ENCODE data around the gene LAMA4.
"Not testable (repeated sequence)": the region's sequence is repeated elsewhere in the genome, so short reads cannot be mapped to it uniquely, and the experiment has no call there.

LAMA4 gene

DNA sequence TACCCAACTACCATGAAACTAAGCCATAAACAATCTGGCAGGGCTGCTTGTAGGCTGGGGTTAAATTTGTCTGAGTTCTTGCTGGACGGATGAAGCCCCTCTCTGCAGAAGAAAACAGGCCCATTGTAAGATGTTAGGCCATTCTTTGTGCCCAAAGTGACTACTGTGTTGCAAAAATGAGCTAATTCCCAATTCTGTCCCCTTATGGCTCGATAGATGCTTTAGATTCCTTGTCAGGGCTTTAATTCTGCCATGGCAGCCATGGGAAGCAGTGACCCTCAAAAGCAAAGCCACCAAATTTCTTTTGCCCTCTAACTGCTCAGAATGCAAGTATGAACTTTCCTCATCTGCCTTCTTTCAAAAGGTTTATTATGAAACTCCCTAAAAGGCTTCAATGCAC is 45.2 kb downstream of the LAMA4 start:
- H3K4me3 ChIP-seq (ENCODE audit: low read length): no peak overlapping the region
- H3K27me3 ChIP-seq (ENCODE audit: insufficient read depth, low read length): no peaks in the 10 kb centered on the region
- H3K36me3 ChIP-seq (ENCODE audit: insufficient read depth, low read length): no peaks in the 10 kb centered on the region
- H2AFZ ChIP-seq (ENCODE audit: low read depth, low read length): no peak overlapping the region
- no peaks in the 10 kb centered on the region for H3K9me3 ChIP-seq (ENCODE audit: low read length)
- peaks cover 41% of the 10 kb centered on the region for H3K4me1 ChIP-seq (ENCODE audit: insufficient read depth, low read length)

DNA sequence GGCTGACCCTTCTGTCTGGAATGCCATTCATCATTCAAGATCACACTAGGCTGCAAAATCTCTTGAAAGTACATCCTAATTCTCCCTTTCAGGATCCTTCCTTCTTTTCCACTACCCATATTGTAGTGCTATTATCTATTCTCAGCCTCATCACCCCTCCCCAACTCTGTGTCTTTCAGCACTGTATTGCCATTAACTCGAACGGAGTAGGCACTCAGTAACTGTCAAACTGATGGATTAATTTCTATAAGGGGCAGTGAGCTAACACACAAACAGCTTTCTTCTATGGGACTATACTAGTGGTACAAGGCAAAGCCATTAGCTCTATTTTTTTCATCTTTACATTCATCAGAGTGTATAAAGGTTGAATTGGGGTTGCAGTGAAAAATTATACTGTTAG is 46.6 kb downstream of the LAMA4 start:
- Histone ChIP-seq H2AFZ (ENCODE audit: low read depth, low read length) (no peak overlapping the region), H3K9me3 (ENCODE audit: low read length) (no peaks in the 10 kb centered on the region), H3K27me3 (ENCODE audit: insufficient read depth, low read length) (no peaks in the 10 kb centered on the region), H3K4me3 (ENCODE audit: low read length) (no peak overlapping the region), H3K4me1 (ENCODE audit: insufficient read depth, low read length) (peaks cover 44% of the 10 kb centered on the region), H3K36me3 (ENCODE audit: insufficient read depth, low read length) (no peaks in the 10 kb centered on the region)

DNA sequence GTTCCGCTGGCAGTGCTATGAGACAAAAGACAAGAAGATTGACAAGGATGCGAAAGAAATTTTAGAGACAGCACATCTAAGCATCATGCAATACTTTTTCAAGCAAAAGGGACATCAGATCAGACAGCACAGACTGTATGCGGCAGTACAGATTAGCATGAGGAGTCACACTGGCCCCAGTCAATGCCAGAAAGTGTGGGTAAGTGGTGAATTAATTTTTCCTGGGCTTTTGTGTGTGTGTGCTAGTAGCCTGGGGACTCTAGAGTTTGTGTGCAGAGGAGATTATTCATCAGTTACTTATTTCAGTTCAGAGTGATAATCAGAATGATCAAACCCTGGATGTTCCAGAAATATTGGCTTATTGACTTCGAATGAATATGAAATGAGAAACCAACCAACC is 47.2 kb downstream of the LAMA4 start:
- H3K36me3 ChIP-seq (ENCODE audit: insufficient read depth, low read length): no peaks in the 10 kb centered on the region
- H2AFZ ChIP-seq (ENCODE audit: low read depth, low read length): no peak overlapping the region
- H3K27me3 ChIP-seq (ENCODE audit: insufficient read depth, low read length): no peaks in the 10 kb centered on the region
- H3K4me3 ChIP-seq (ENCODE audit: low read length): no peak overlapping the region
- H3K9me3 ChIP-seq (ENCODE audit: low read length): no peaks in the 10 kb centered on the region
- peaks cover 47% of the 10 kb centered on the region for H3K4me1 ChIP-seq (ENCODE audit: insufficient read depth, low read length)

DNA sequence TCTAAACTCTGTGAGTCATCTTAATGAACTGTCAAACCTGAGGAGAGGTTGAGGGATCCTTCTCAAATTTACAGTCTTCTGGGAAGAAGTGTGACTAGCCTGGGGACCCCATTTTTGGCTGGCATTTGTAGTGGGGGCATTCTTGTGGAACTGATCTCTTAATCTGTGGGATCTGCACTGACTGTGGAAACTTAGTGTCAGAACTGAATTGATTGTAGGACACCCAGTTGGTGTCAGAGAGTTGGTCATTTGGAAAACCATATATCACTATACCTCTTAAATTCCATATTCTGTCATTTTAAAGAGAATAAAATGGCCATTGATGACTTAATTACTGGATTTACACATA is 48.3 kb downstream of the LAMA4 start:
- no peaks in the 10 kb centered on the region for H3K27me3 ChIP-seq (ENCODE audit: insufficient read depth, low read length)
- H3K4me3 ChIP-seq (ENCODE audit: low read length): no peak overlapping the region
- no peaks in the 10 kb centered on the region for H3K9me3 ChIP-seq (ENCODE audit: low read length)
- H2AFZ ChIP-seq (ENCODE audit: low read depth, low read length): no peak overlapping the region
- peaks cover 47% of the 10 kb centered on the region for H3K4me1 ChIP-seq (ENCODE audit: insufficient read depth, low read length)
- H3K36me3 ChIP-seq (ENCODE audit: insufficient read depth, low read length): no peaks in the 10 kb centered on the region

DNA sequence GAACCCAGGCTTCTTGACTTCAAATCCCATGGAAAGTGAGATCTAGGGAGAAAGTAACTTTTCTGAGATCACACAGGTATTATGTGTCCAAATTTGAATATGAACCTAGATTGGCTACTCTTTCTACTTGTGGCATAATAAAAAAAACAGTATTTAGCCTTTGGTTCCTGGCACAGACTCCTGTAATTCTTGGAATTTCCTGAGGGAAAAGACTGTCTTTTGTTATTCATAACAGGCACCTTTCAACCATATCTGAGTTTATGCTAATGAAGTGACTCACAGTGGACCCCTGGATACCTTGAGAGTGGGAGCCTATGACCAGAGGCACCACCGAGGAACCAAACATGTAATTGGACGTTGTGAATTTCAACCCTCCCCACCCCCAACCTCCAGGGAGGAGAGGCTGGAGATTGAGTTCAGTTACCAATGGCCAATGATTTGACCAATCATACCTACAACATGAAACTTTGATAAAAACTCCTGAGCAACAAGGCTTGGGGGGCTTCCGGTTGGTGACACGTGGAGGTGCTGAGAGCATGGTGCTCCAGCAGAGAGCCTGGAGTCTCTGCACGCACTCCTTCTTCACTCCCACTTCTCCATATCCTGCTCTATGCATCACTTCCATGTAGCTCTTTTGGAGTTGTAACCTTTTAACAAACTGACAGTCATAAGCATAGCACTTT is 48.8 kb downstream of the LAMA4 start:
- Histone ChIP-seq H3K9me3 (ENCODE audit: low read length) (no peaks in the 10 kb centered on the region), H3K4me3 (ENCODE audit: low read length) (no peak overlapping the region), H3K36me3 (ENCODE audit: insufficient read depth, low read length) (no peaks in the 10 kb centered on the region), H3K4me1 (ENCODE audit: insufficient read depth, low read length) (peaks cover 47% of the 10 kb centered on the region), H2AFZ (ENCODE audit: low read depth, low read length) (no peak overlapping the region), H3K27me3 (ENCODE audit: insufficient read depth, low read length) (no peaks in the 10 kb centered on the region)

DNA sequence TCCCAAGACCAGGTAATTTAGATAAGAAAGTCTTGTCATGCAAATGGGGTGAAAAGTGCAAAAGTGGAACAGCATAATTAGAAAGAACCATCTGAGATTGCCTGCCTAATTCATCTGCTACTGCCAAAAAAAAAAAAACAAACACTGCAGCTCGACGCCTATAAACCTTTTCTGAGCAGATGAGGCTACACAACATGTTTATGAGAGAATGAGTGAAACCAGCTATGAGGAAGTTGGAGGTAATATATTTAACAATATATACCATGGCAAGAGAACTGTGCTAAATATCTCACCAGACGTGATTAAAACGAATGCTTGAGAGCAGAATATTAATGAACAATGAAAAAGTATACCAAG is 50.0 kb downstream of the LAMA4 start:
- Histone ChIP-seq H3K36me3 (ENCODE audit: insufficient read depth, low read length) (no peaks in the 10 kb centered on the region), H3K4me1 (ENCODE audit: insufficient read depth, low read length) (peaks cover 37% of the 10 kb centered on the region), H3K9me3 (ENCODE audit: low read length) (no peaks in the 10 kb centered on the region), H2AFZ (ENCODE audit: low read depth, low read length) (no peak overlapping the region), H3K27me3 (ENCODE audit: insufficient read depth, low read length) (no peaks in the 10 kb centered on the region), H3K4me3 (ENCODE audit: low read length) (no peak overlapping the region)

DNA sequence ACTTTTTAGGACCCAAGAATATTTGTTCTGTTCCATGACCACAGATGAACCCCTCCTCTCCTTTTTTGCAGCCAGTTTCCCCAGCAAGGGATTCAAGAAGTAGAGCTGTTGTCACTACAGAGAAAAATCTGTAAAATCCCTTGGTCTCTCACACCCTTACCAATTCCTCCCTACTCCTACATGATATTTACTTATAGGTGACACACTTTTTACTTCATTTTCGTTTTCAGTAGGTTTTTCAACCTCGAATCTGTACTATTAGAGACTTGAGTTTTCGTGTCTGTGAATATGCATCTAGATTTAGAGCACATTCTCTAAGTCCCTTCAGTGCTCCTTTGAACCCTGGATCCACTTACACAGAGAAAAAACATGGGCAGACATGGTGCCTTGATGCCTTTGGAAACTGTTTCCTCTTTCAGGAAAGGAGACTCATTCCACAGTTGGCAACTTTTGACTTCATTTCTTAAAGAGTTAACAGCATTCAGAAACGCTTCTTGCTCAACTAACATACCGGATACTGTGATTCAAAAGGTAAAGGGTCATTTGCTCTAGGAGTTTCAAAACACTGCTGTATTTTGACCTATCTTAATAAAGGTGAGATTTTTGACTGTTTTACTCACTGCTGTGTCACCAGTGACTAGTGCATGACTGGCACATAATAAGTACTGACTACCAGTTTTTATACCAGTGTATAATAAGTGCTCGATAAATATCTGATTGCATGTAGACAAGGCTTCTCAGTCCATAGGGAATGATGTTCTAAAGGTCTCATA is 50.6 kb downstream of the LAMA4 start:
- Histone ChIP-seq H2AFZ (ENCODE audit: low read depth, low read length) (no peak overlapping the region), H3K4me1 (ENCODE audit: insufficient read depth, low read length) (peaks cover 32% of the 10 kb centered on the region), H3K9me3 (ENCODE audit: low read length) (no peaks in the 10 kb centered on the region), H3K27me3 (ENCODE audit: insufficient read depth, low read length) (no peaks in the 10 kb centered on the region), H3K36me3 (ENCODE audit: insufficient read depth, low read length) (no peaks in the 10 kb centered on the region), H3K4me3 (ENCODE audit: low read length) (no peak overlapping the region)

DNA sequence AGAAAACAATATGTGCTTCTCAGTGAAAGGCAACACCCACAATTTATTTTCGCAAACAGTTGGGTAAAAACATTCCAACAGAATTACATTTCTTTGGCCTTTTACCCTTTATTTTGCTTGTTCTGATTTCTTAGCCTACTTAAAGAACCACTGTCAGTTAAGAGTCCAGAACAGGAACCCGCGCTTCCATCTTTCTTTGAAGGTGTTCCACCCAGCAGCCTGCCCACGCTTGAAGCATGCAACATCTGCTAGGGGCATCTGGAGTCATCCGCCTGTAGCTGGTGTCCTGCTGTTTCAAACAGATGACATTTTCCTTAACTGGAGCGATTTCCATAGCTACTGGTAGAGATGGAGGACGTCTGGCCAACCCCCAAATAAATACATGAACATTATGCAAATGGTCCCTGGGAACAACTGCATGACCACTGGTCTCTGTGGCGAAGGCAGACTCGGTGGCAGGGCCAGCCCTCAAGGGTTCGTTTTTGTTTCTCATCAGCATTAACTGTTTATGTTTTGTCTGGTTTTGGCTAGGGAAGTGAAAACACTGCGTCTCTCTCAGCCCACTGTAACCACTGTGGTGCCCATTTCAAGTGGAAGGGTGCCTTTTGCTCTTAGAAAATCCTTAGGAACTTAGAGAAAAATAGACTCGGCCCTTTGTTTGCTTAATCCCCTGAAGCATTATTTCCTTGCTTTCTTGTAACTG is 51.6 kb downstream of the LAMA4 start:
- H3K9me3 ChIP-seq (ENCODE audit: low read length): no peaks in the 10 kb centered on the region

DNA sequence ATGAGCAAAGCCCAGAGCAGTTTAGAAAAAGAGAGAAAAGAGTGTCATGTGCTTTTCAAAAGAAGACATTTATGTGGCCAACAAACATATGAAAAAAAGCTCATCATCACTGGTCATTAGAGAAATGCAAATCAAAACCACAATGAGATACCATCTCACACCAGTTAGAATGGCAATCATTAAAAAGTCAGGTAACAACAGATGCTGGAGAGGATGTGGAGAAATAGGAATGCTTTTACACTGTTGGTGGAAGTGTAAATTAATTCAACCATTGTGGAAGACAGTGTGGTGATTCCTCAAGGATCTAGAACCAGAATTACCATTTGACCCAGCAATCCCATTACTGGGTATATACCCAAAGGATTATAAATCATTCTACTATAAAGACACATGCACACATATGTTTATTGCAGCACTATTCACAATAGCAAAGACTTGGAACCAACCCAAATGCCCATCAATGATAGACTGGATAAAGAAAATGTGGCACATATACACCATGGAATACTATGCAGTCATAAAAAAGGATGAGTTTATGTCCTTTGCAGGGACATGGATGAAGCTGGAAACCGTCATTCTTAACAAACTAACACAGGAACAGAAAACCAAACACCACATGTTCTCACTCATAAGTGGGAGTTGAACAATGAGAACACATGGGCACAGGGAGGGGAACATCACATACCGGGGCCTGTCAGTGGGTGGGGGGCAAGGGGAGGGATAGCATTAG is 54.0 kb downstream of the LAMA4 start:
- H3K4me3 ChIP-seq (ENCODE audit: low read length); H2AFZ ChIP-seq (ENCODE audit: low read depth, low read length); H3K27me3 ChIP-seq (ENCODE audit: insufficient read depth, low read length); H3K4me1 ChIP-seq (ENCODE audit: insufficient read depth, low read length); H3K36me3 ChIP-seq (ENCODE audit: insufficient read depth, low read length); H3K9me3 ChIP-seq (ENCODE audit: low read length): not testable (repeated sequence)

More for the DNA sequence above, 51.6 kb downstream of the LAMA4 start:
- Histone ChIP-seq H3K4me3 (ENCODE audit: low read length) (no peak overlapping the region), H3K4me1 (ENCODE audit: insufficient read depth, low read length) (peaks cover 22% of the 10 kb centered on the region), H2AFZ (ENCODE audit: low read depth, low read length) (no peak overlapping the region), H3K27me3 (ENCODE audit: insufficient read depth, low read length) (no peaks in the 10 kb centered on the region), H3K36me3 (ENCODE audit: insufficient read depth, low read length) (no peaks in the 10 kb centered on the region)

DNA sequence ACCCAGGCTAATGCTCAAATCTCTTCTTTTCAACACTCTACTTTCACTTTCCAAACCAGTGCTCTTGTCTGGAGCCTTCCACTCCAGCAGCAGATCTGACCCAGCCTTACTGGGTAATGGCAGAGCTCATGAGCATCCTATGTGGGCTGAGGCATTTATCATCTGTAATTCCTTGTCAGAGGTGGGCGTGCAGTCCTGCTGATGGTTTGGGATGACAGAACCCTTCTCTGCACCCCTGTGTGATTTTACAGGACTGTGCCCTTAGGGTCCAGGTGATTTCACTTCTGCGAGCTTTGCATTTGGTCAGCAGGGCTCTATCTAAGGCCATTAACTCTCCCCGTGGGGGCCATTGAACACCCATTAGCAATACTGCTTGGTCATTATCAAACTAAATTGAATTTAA is 55.4 kb downstream of the LAMA4 start:
- Histone ChIP-seq H3K4me1 (ENCODE audit: insufficient read depth, low read length) (peaks cover 14% of the 10 kb centered on the region), H3K36me3 (ENCODE audit: insufficient read depth, low read length) (no peaks in the 10 kb centered on the region), H3K27me3 (ENCODE audit: insufficient read depth, low read length) (no peaks in the 10 kb centered on the region), H3K4me3 (ENCODE audit: low read length) (no peak overlapping the region), H2AFZ (ENCODE audit: low read depth, low read length) (no peak overlapping the region), H3K9me3 (ENCODE audit: low read length) (no peaks in the 10 kb centered on the region)

DNA sequence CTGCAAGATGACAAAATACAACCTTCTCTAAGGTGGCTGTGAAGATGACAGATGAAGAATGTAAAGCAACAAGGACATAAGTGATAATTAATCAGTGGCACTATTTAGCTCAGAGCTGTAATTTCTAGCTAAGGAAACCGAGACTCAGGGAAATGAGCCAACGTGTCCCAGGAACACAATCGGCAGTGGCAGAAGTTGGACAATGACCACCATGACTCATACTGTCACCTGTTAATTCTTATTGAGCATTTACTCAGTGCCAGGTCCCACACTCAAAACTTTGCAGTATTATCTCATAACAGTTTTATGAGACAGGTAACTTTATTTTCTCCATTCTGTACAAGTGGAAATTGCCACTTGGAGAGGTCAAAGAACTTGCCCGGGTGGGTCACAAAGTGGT is 55.8 kb downstream of the LAMA4 start:
- Histone ChIP-seq H3K36me3 (ENCODE audit: insufficient read depth, low read length) (no peaks in the 10 kb centered on the region), H3K4me1 (ENCODE audit: insufficient read depth, low read length) (peaks cover 18% of the 10 kb centered on the region), H3K27me3 (ENCODE audit: insufficient read depth, low read length) (no peaks in the 10 kb centered on the region)

DNA sequence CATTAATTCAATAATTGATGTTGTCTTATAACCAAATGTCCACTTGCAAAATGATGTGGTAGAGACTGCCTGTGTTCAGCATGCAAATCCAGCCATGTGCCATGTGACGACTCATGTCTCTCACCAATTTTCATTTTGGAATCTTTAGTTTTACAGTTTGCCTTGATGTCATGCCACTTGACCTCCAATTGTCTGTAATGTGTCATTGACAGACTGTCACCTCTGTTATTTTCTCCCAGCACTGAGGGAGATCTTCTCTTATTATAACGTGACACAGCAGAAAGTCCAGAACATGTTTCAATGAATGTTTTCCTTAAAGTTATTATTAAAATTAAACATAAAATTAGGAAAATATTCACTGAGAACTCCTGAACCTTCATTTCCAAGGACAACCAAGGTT is 56.7 kb downstream of the LAMA4 start:
- Histone ChIP-seq H3K4me1 (ENCODE audit: insufficient read depth, low read length) (peaks cover 16% of the 10 kb centered on the region), H3K27me3 (ENCODE audit: insufficient read depth, low read length) (no peaks in the 10 kb centered on the region), H2AFZ (ENCODE audit: low read depth, low read length) (no peak overlapping the region), H3K4me3 (ENCODE audit: low read length) (no peak overlapping the region), H3K9me3 (ENCODE audit: low read length) (no peaks in the 10 kb centered on the region), H3K36me3 (ENCODE audit: insufficient read depth, low read length) (no peaks in the 10 kb centered on the region)

More for the DNA sequence above, 55.8 kb downstream of the LAMA4 start:
- Histone ChIP-seq H2AFZ (ENCODE audit: low read depth, low read length) (no peak overlapping the region), H3K4me3 (ENCODE audit: low read length) (no peak overlapping the region), H3K9me3 (ENCODE audit: low read length) (no peaks in the 10 kb centered on the region)

DNA sequence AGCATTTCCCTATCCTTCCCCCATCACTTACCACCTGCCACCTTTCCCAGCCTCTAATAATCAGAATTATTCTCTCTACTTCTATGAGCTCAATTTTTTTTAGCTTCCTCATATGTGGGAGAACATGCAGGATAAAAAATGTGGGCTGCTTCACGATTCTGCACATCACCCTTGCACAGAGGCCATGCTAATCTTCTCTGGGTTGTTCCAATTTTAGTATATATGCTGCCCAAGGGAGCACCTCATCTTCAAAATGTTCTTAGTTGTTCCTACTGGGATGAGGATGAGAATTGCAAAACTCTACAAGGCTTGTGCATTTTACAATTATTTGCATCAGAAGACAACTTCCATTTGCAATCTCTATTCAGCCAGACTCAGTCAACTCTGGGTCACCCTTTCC is 58.1 kb downstream of the LAMA4 start:
- H3K27me3 ChIP-seq (ENCODE audit: insufficient read depth, low read length): no peaks in the 10 kb centered on the region
- H3K4me3 ChIP-seq (ENCODE audit: low read length): no peak overlapping the region
- H3K9me3 ChIP-seq (ENCODE audit: low read length): no peaks in the 10 kb centered on the region
- H2AFZ ChIP-seq (ENCODE audit: low read depth, low read length): no peak overlapping the region
- H3K36me3 ChIP-seq (ENCODE audit: insufficient read depth, low read length): no peaks in the 10 kb centered on the region
- peaks cover 14% of the 10 kb centered on the region for H3K4me1 ChIP-seq (ENCODE audit: insufficient read depth, low read length)
